Lung (tissue), 12 donors: ENCODE measurements around the gene ZNF385A. TPM values are rescaled to one million over a fixed set of nuclear protein-coding genes. Genes with fewer than 3 reads are reported as not detected.

Experiments
- ATAC-seq: fragments of 200-7000 bp; cut with Tn5 transposase; one replicate; pipeline ENCODE4 v1.9.1; 2020; ENCODE audit warnings: moderate number of reproducible peaks; ENCODE audit not compliant: insufficient read depth, low FRiP score
- DNase-seq, 3 donors: peaks; one replicate each; pipeline ENCODE4 v3.0.0-alpha.2; 2013 to 2017
- H3K27ac ChIP-seq, 2 donors: one replicate each; pipeline ENCODE4 v1.5.1; 2013; ENCODE audit warnings: mild to moderate bottlenecking in 2 of 2, moderate library complexity in 2 of 2, control low read depth in 1 of 2, inconsistent platforms in 1 of 2, low read depth in 1 of 2, low read length in 1 of 2
- H3K27me3 ChIP-seq, 3 donors: one replicate each; pipeline ENCODE4 v1.5.1; 2013; ENCODE audit warnings: low read length in 2 of 3; ENCODE audit not compliant: control insufficient read depth in 3 of 3, insufficient read depth in 3 of 3
- H3K36me3 ChIP-seq, 4 donors: one replicate each; pipeline ENCODE4 v1.5.1; 2013; ENCODE audit warnings: low read length in 4 of 4, mild to moderate bottlenecking in 1 of 4, moderate library complexity in 1 of 4; ENCODE audit not compliant: control insufficient read depth in 4 of 4, insufficient read depth in 4 of 4
- H3K4me1 ChIP-seq, 5 donors: one replicate each; pipeline ENCODE4 v1.5.1; 2013; ENCODE audit warnings: low read length in 5 of 5, mild to moderate bottlenecking in 2 of 5, moderate library complexity in 1 of 5; ENCODE audit not compliant: control insufficient read depth in 5 of 5, insufficient read depth in 5 of 5
- H3K4me3 ChIP-seq: one replicate; pipeline ENCODE4 v1.5.1; 2013; ENCODE audit warnings: mild to moderate bottlenecking, control low read depth, moderate library complexity
- H3K9ac ChIP-seq, 2 donors: one replicate each; pipeline ENCODE4 v1.5.1; 2013; ENCODE audit warnings: low read length in 2 of 2, control low read depth in 1 of 2; ENCODE audit not compliant: insufficient read depth in 1 of 2
- H3K9me3 ChIP-seq, 4 donors: one replicate each; pipeline ENCODE4 v1.5.1; 2013; ENCODE audit warnings: low read length in 3 of 4, mild to moderate bottlenecking in 1 of 4, moderate library complexity in 1 of 4; ENCODE audit not compliant: control insufficient read depth in 4 of 4, insufficient read depth in 3 of 4
- CTCF ChIP-seq: IDR thresholded peaks from 2 replicates; pipeline ENCODE4 v1.5.1; 2012; ENCODE audit warnings: mild to moderate bottlenecking; ENCODE audit errors: control extremely low read depth, extremely low read depth
- WGBS, 2 donors: extraction: QIAGEN DNeasy Blood & Tissue Kit; methylation state at CpG; one replicate each; pipeline ENCODE4 v1.1.7; 2013; 5-methylcytosine and 5-hydroxymethylcytosine counted together
- polyA plus RNA-seq, 2 donors: library from polyadenylated mRNA; stranded (reverse); fragments of 200-250 nt; gene quantifications; one replicate each; pipeline ENCODE4 v1.2.1, GENCODE V29; 2013
- total RNA-seq, 2 donors: library from RNA; depleted of rRNA in 1 of 2; stranded (reverse); fragments of >200 nt in 1 of 2; gene quantifications; one replicate each; pipeline ENCODE4 v1.2.1, GENCODE V29; 2014 to 2021
- donor health status: control.
- donor health status: control.
- donor health status: Bipolar disorder and iron deficiency.
- donor health status: healthy.
- donor health status: DM: yes; HTN: yes; CAD: no.

ZNF385A gene
- total and polyA plus RNA-seq, 4 donors = 7.6 to 26.1 (median 16.6) TPM

- Histone ChIP-seq H3K4me3 (no peak overlapping the region), H3K36me3 (no peaks in the 10 kb centered on the region), H3K9me3 (no peaks in the 10 kb centered on the region), H3K27ac (no peak overlapping the region), H3K27me3 (no peaks in the 10 kb centered on the region), H3K4me1 (peaks cover 8 to 24% (median 23%) of the 10 kb centered on the region in 5 donors), H3K9ac (no peak overlapping the region)
- no peak for TF ChIP-seq CTCF
- DNase-seq = no peak
- 89 to 93% methylated on average over 5 of the region's 5 CpGs for WGBS, 2 donors
- no peak for ATAC-seq
These were observed 46.0 kb upstream of the ZNF385A start for GRCh38 chr12:54430471-54431069.

- no peak overlapping the region for H3K4me3 ChIP-seq
- no peaks in the 10 kb centered on the region for H3K27me3 ChIP-seq
- WGBS, 2 donors = 56 to 62% methylated on average over 3 of the region's 3 CpGs
- DNase-seq (no peak), ATAC-seq (no peak)
- H3K36me3 ChIP-seq = no peaks in the 10 kb centered on the region
- peaks cover 8 to 24% (median 23%) of the 10 kb centered on the region in 5 donors for H3K4me1 ChIP-seq
- no peaks in the 10 kb centered on the region for H3K9me3 ChIP-seq
- H3K9ac ChIP-seq = no peak overlapping the region
- peak overlapping the region; percentile 42 to 86 for H3K27ac ChIP-seq
- TF ChIP-seq CTCF = no peak
These were observed 44.5 kb upstream of the ZNF385A start for GRCh38 chr12:54429014-54429471.

- H3K9ac ChIP-seq = no peak overlapping the region
- no peaks in the 10 kb centered on the region for H3K9me3 ChIP-seq
- peaks cover 8 to 24% (median 23%) of the 10 kb centered on the region in 5 donors for H3K4me1 ChIP-seq
- ATAC-seq (peak; percentile 11), DNase-seq (peak; percentile 37 to 79 (median 62))
- H3K27ac ChIP-seq = peak overlapping the region; percentile 42 to 86
- no peak overlapping the region for H3K4me3 ChIP-seq
- H3K27me3 ChIP-seq = peaks cover 0 to 1% (median 0%) of the 10 kb centered on the region in 3 donors
- 23 to 24% methylated on average over 13 of the region's 13 CpGs for WGBS, 2 donors
- no peaks in the 10 kb centered on the region for H3K36me3 ChIP-seq
- no peak for TF ChIP-seq CTCF
These were observed 43.8 kb upstream of the ZNF385A start for GRCh38 chr12:54428050-54429013.
